NB4 (cell line): Measurements from ENCODE around the gene SYNE1.

Experiments
- DNase-seq: peaks from one replicate; pipeline ENCODE4 v3.0.0; 2010; ENCODE audit warnings: low read depth
- H3K4me3 ChIP-seq: one replicate; pipeline ENCODE4 v1.5.1; 2011; ENCODE audit warnings: mild to moderate bottlenecking, low read depth, low read length, moderate library complexity
- MYC ChIP-seq: IDR thresholded peaks from 2 replicates; pipeline ENCODE4 v1.6.1; 2011; ENCODE audit warnings: low read depth, low read length
- POLR2A ChIP-seq: IDR thresholded peaks from 2 replicates; pipeline ENCODE4 v1.6.1; 2011; ENCODE audit warnings: mild to moderate bottlenecking; ENCODE audit not compliant: insufficient read length; ENCODE audit errors: extremely low read depth
- TF ChIP-seq, protein P1 (sequence below): IDR thresholded peaks from one replicate; pipeline ENCODE4 v1.5.1; 2012; ENCODE audit warnings: low read depth, low read length
- TF ChIP-seq, protein P2 (sequence below): IDR thresholded peaks from 2 replicates; pipeline ENCODE4 v1.6.1; 2011; ENCODE audit warnings: low read depth, low read length

Gene SYNE1

GRCh38 chr6:152351110-152351509 is 286.1 kb downstream of the SYNE1 start:
- no peak overlapping the region for H3K4me3 ChIP-seq
- no peak for DNase-seq
- TF ChIP-seq, protein P1, sequence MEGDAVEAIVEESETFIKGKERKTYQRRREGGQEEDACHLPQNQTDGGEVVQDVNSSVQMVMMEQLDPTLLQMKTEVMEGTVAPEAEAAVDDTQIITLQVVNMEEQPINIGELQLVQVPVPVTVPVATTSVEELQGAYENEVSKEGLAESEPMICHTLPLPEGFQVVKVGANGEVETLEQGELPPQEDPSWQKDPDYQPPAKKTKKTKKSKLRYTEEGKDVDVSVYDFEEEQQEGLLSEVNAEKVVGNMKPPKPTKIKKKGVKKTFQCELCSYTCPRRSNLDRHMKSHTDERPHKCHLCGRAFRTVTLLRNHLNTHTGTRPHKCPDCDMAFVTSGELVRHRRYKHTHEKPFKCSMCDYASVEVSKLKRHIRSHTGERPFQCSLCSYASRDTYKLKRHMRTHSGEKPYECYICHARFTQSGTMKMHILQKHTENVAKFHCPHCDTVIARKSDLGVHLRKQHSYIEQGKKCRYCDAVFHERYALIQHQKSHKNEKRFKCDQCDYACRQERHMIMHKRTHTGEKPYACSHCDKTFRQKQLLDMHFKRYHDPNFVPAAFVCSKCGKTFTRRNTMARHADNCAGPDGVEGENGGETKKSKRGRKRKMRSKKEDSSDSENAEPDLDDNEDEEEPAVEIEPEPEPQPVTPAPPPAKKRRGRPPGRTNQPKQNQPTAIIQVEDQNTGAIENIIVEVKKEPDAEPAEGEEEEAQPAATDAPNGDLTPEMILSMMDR: no peak
- no peak for TF ChIP-seq MYC
- TF ChIP-seq, protein P2, sequence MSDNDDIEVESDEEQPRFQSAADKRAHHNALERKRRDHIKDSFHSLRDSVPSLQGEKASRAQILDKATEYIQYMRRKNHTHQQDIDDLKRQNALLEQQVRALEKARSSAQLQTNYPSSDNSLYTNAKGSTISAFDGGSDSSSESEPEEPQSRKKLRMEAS: no peak
- TF ChIP-seq POLR2A: no peak

DNA sequence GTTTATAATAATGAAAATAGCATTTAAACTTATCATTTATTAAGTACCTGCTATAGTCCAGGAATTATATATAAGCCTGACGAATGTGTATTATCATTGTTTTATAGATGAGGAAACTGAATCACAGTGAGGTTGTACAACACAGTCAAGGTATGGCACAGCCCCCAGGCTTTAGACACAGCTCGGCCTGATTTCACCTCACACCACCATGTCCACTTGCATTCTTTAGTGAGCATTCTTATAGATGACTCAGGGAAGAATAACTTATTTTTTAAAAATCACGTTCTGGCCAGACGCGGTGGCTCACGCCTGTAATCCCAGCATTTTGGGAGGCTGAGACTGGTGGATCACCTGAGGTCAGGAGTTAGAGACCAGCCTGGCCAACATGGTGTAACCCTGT is 289.0 kb downstream of the SYNE1 start:
- no peak for DNase-seq
- TF ChIP-seq, protein P2: no peak
- TF ChIP-seq MYC (no peak), POLR2A (no peak)
- TF ChIP-seq, protein P1: no peak
- H3K4me3 ChIP-seq: no peak overlapping the region

- DNase-seq: no peak
- TF ChIP-seq POLR2A (no peak), MYC (no peak)
- TF ChIP-seq, protein P2: no peak
- TF ChIP-seq, protein P1: no peak
- no peak overlapping the region for H3K4me3 ChIP-seq
These were observed 293.3 kb downstream of the SYNE1 start for GRCh38 chr6:152343735-152344360.

DNA sequence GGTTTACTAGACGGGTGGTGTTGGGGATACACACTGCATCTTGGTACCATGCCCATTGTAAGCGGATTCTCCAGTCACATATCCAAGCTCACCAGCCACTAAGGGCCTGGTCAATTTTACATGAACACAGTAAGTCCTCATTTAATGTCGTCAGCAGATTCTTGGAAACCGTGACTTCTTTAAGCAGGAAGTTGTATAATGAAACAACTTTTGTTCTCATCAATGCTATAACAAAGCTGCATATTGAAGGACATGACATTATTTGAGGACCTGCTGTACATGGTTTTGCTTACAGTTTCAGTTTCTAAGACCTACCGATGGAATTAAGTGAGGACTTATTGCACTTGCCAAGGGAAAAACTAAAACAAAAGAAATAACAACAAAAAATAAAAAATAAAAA is 295.6 kb downstream of the SYNE1 start:
- no peak overlapping the region for H3K4me3 ChIP-seq
- TF ChIP-seq, protein P2: no peak
- no peak for TF ChIP-seq POLR2A
- no peak for TF ChIP-seq MYC
- TF ChIP-seq, protein P1: no peak
- no peak for DNase-seq

DNA sequence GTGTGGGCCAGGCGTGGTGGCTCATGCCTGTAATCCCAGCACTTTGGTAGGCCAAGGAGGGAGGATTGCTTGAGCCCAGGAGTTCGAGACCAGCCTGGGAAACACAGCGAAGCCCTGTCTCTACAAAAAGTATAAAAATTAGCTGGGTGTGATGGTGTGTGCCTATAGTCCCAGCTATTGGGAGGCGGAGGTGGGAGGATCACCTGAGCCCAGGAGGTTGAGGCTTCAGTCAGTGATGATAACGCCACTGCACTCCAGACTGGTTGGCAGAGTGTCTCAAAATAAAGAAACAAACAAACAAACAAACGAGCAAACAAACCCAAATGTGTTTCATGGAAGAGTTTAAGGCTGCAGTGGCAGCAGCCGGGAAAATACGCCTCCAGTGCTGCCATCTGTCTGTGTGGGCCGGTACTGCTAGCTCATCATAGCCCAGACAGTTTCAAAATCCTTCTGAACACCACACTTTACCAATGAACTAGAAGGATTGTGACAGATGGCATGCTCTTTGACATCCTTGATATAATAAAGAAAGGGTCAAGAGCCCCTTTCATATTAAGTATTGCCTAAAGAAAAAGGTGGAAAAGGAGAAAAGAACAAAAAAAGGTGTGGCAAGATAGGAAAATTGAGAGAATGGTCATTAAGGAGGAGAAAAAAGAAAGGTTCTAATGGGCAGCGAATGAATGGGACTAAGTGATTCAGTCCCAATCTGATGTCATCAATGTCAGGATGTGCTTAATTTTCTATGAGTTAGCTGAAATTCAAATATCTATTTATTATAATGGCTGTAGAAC is 298.6 kb downstream of the SYNE1 start:
- peak; percentile 34 for DNase-seq
- TF ChIP-seq MYC (no peak), POLR2A (no peak)
- TF ChIP-seq, protein P2: no peak
- TF ChIP-seq, protein P1: peak; percentile 94
- H3K4me3 ChIP-seq: no peak overlapping the region
